Hair follicle dermal papilla cell (primary cell): ENCODE results near the gene TST. TPM values are rescaled to one million over a fixed set of nuclear protein-coding genes. Genes with fewer than 3 reads are reported as not detected.

Source experiments
- small RNA-seq: library from RNA; depleted of rRNA; stranded (forward); fragments of <200 nt; gene quantifications from one replicate; pipeline ENCODE3, GENCODE V24; 2012
- total RNA-seq: library from RNA; depleted of rRNA; stranded (reverse); fragments of >200 nt; gene quantifications from 2 replicates; pipeline ENCODE4 v1.2.3, GENCODE V29; 2012

The TST gene
- total RNA-seq, result 23.4 and 24.0 TPM in 2 replicates

GRCh38 chr22:37019309-37020191, at the start of gene TST, which contains the start of gene MPST:
Gene TST, minus strand, starts transcription at chr22:37019447. Its CDS starts 715 bp downstream, at chr22:37018732.
Gene MPST, plus strand, starts transcription at chr22:37019742. Its CDS starts 95 bp downstream, at chr22:37019837.

GRCh38 chr22:37051391-37052385, 32.4 kb upstream of the TST start, which contains the start of gene KCTD17:
Gene KCTD17, plus strand, starts transcription at chr22:37051742. Its CDS starts 19 bp downstream, at chr22:37051761.

Small RNA genes lying within 50 kb of the gene (small RNA-seq; reads per million reads assigned to genes)
- gene RF00019, result not detected

Other genes starting within 250 kb of the TST start
- 12.8 and 20.6 TPM in 2 replicates for gene IFT27, start 243.3 kb downstream of the TST start, total RNA-seq
- gene PVALB, start 202.4 kb downstream of the TST start, total RNA-seq, result not detected in 2 replicates
- gene NCF4, start 158.4 kb downstream of the TST start, total RNA-seq, result not detected in 2 replicates
- gene CSF2RB, start 105.8 kb downstream of the TST start, total RNA-seq, result 0.24 TPM in 1 of 2 replicates, not detected in the other
- gene MPST, start 295 bp upstream of the TST start, total RNA-seq, result 69.0 and 72.3 TPM in 2 replicates
- gene KCTD17, start 32.3 kb upstream of the TST start, total RNA-seq, result 26.8 and 30.2 TPM in 2 replicates
- gene TMPRSS6, start 90.3 kb upstream of the TST start, total RNA-seq, result not detected in 2 replicates
- gene IL2RB, start 130.5 kb upstream of the TST start, total RNA-seq, result 0.16 and 1.7 TPM in 2 replicates
- 13.2 and 17.4 TPM in 2 replicates for gene C1QTNF6, start 168.8 kb upstream of the TST start, total RNA-seq
- not detected in 2 replicates for gene SSTR3, start 193.0 kb upstream of the TST start, total RNA-seq
- gene RAC2, start 224.8 kb upstream of the TST start, total RNA-seq, result 10.2 and 15.4 TPM in 2 replicates